ENCODE data around the gene LCN15. TPM values are rescaled to one million over a fixed set of nuclear protein-coding genes. Genes with fewer than 3 reads are reported as not detected.

The LCN15 gene
- total RNA-seq, 1 experiment from 2014 or later = not detected

- no peak overlapping the region for H2AFZ ChIP-seq (ENCODE audit: low read length)
- peaks cover 3% of the 10 kb centered on the region; the same call in 1 of the 2 replicates for H4K20me1 ChIP-seq (ENCODE audit: insufficient read depth, low read depth, low read length)
- no peaks in the 10 kb centered on the region for H3K9me2 ChIP-seq (replicated peaks; ENCODE audit: insufficient read depth, low read length)
- no peaks in the 10 kb centered on the region for H3K79me2 ChIP-seq (ENCODE audit: low read length)
- DNase-seq = no peak
- no peak overlapping the region for H3K4me2 ChIP-seq (ENCODE audit: low read depth, low read length, poor library complexity, severe bottlenecking)
- peaks cover 9% of the 10 kb centered on the region for H3K4me1 ChIP-seq (ENCODE audit: low read length)
- no peak overlapping the region for H3K9ac ChIP-seq (ENCODE audit: low read length)
- H3K27me3 ChIP-seq (ENCODE audit: low read length) = no peaks in the 10 kb centered on the region; the same call in 1 of the 2 replicates
- H3K9me3 ChIP-seq (ENCODE audit: low read length) = peaks cover under 1% of the 10 kb centered on the region; the same call in 1 of the 2 replicates
- H3K36me3 ChIP-seq (ENCODE audit: insufficient read depth, low read length) = no peaks in the 10 kb centered on the region
- H3K27ac ChIP-seq (ENCODE audit: low read length) = no peak overlapping the region
- H3K4me3 ChIP-seq (ENCODE audit: low read length) = no peak overlapping the region
Measured at GRCh38 chr9:136746155-136746490, 18.2 kb downstream of the LCN15 start.

- no peak overlapping the region for H2AFZ ChIP-seq (ENCODE audit: low read length)
- H3K9ac ChIP-seq (ENCODE audit: low read length) = no peak overlapping the region
- H3K4me2 ChIP-seq (ENCODE audit: low read depth, low read length, poor library complexity, severe bottlenecking) = no peak overlapping the region
- H3K9me3 ChIP-seq (ENCODE audit: low read length) = no peaks in the 10 kb centered on the region
- no peaks in the 10 kb centered on the region for H3K27me3 ChIP-seq (ENCODE audit: low read length)
- no peaks in the 10 kb centered on the region for H3K79me2 ChIP-seq (ENCODE audit: low read length)
- H3K4me1 ChIP-seq (ENCODE audit: low read length) = peaks cover 10% of the 10 kb centered on the region
- H3K4me3 ChIP-seq (ENCODE audit: low read length) = no peak overlapping the region
- H3K36me3 ChIP-seq (ENCODE audit: insufficient read depth, low read length) = no peaks in the 10 kb centered on the region
- H3K27ac ChIP-seq (ENCODE audit: low read length) = no peak overlapping the region
- H3K9me2 ChIP-seq (replicated peaks; ENCODE audit: insufficient read depth, low read length) = no peaks in the 10 kb centered on the region
- peaks cover 3% of the 10 kb centered on the region; the same call in 1 of the 2 replicates for H4K20me1 ChIP-seq (ENCODE audit: insufficient read depth, low read depth, low read length)
- DNase-seq = no peak
Measured at GRCh38 chr9:136745389-136746154, 18.7 kb downstream of the LCN15 start.

- H3K9me3 ChIP-seq (ENCODE audit: low read length) = no peaks in the 10 kb centered on the region
- H3K36me3 ChIP-seq (ENCODE audit: insufficient read depth, low read length) = no peaks in the 10 kb centered on the region
- no peak overlapping the region for H3K9ac ChIP-seq (ENCODE audit: low read length)
- no peak overlapping the region for H3K27ac ChIP-seq (ENCODE audit: low read length)
- H3K4me3 ChIP-seq (ENCODE audit: low read length) = no peak overlapping the region
- no peak overlapping the region for H2AFZ ChIP-seq (ENCODE audit: low read length)
- H3K9me2 ChIP-seq (replicated peaks; ENCODE audit: insufficient read depth, low read length) = no peaks in the 10 kb centered on the region
- no peak for DNase-seq
- H3K27me3 ChIP-seq (ENCODE audit: low read length) = no peaks in the 10 kb centered on the region
- no peak overlapping the region for H3K4me2 ChIP-seq (ENCODE audit: low read depth, low read length, poor library complexity, severe bottlenecking)
- H3K79me2 ChIP-seq (ENCODE audit: low read length) = no peaks in the 10 kb centered on the region
- H4K20me1 ChIP-seq (ENCODE audit: insufficient read depth, low read depth, low read length) = peaks cover 3% of the 10 kb centered on the region; the same call in 1 of the 2 replicates
- H3K4me1 ChIP-seq (ENCODE audit: low read length) = peaks cover 10% of the 10 kb centered on the region
Measured at GRCh38 chr9:136744773-136745172, 19.5 kb downstream of the LCN15 start.

GRCh38 chr9:136743639-136744211 is 20.6 kb downstream of the LCN15 start:
- Histone ChIP-seq H2AFZ (ENCODE audit: low read length) (no peak overlapping the region), H3K27ac (ENCODE audit: low read length) (no peak overlapping the region), H3K9ac (ENCODE audit: low read length) (no peak overlapping the region), H3K4me1 (ENCODE audit: low read length) (peaks cover 10% of the 10 kb centered on the region), H3K9me3 (ENCODE audit: low read length) (no peaks in the 10 kb centered on the region), H3K79me2 (ENCODE audit: low read length) (no peaks in the 10 kb centered on the region), H3K4me3 (ENCODE audit: low read length) (no peak overlapping the region), H3K27me3 (ENCODE audit: low read length) (no peaks in the 10 kb centered on the region), H4K20me1 (ENCODE audit: insufficient read depth, low read depth, low read length) (peaks cover 3% of the 10 kb centered on the region; the same call in 1 of the 2 replicates), H3K4me2 (ENCODE audit: low read depth, low read length, poor library complexity, severe bottlenecking) (no peak overlapping the region), H3K9me2 (replicated peaks; ENCODE audit: insufficient read depth, low read length) (no peaks in the 10 kb centered on the region), H3K36me3 (ENCODE audit: insufficient read depth, low read length) (no peaks in the 10 kb centered on the region)
- no peak for DNase-seq

- DNase-seq = no peak
- Histone ChIP-seq H3K27ac (ENCODE audit: low read length) (no peak within 1 kb of the TSS), H3K9ac (ENCODE audit: low read length) (no peak within 1 kb of the TSS)
Measured at GRCh38 chr9:136742591-136743391, 21.5 kb downstream of the LCN15 start, which contains the start of gene LCN10. TSS of gene LCN10 (minus strand) at chr9:136742940. CDS start at chr9:136742903, 37 bp downstream.

GRCh38 chr9:136741883-136742571 is 22.3 kb downstream of the LCN15 start:
- Histone ChIP-seq H3K27ac (ENCODE audit: low read length) (no peak overlapping the region), H4K20me1 (ENCODE audit: insufficient read depth, low read depth, low read length) (peaks cover 3% of the 10 kb centered on the region; the same call in 1 of the 2 replicates), H3K4me1 (ENCODE audit: low read length) (peaks cover 10% of the 10 kb centered on the region), H3K4me2 (ENCODE audit: low read depth, low read length, poor library complexity, severe bottlenecking) (no peak overlapping the region), H3K9me2 (replicated peaks; ENCODE audit: insufficient read depth, low read length) (no peaks in the 10 kb centered on the region), H3K27me3 (ENCODE audit: low read length) (no peaks in the 10 kb centered on the region), H3K36me3 (ENCODE audit: insufficient read depth, low read length) (no peaks in the 10 kb centered on the region), H3K79me2 (ENCODE audit: low read length) (no peaks in the 10 kb centered on the region), H3K9me3 (ENCODE audit: low read length) (no peaks in the 10 kb centered on the region), H3K9ac (ENCODE audit: low read length) (no peak overlapping the region), H3K4me3 (ENCODE audit: low read length) (no peak overlapping the region), H2AFZ (ENCODE audit: low read length) (no peak overlapping the region)
- no peak for DNase-seq

More at GRCh38 chr9:136742591-136743391, 21.5 kb downstream of the LCN15 start, which contains the start of gene LCN10:
- H3K36me3 ChIP-seq (ENCODE audit: insufficient read depth, low read length) = no peaks in the 10 kb centered on the region
- peaks cover 3% of the 10 kb centered on the region; the same call in 1 of the 2 replicates for H4K20me1 ChIP-seq (ENCODE audit: insufficient read depth, low read depth, low read length)
- no peak within 1 kb of the TSS for H3K4me2 ChIP-seq (ENCODE audit: low read depth, low read length, poor library complexity, severe bottlenecking)
- no peak within 1 kb of the TSS for H3K4me3 ChIP-seq (ENCODE audit: low read length)
- H3K9me3 ChIP-seq (ENCODE audit: low read length) = no peaks in the 10 kb centered on the region
- no peaks in the 10 kb centered on the region for H3K9me2 ChIP-seq (replicated peaks; ENCODE audit: insufficient read depth, low read length)
- no peak within 1 kb of the TSS for H2AFZ ChIP-seq (ENCODE audit: low read length)
- H3K4me1 ChIP-seq (ENCODE audit: low read length) = peaks cover 10% of the 10 kb centered on the region
- H3K27me3 ChIP-seq (ENCODE audit: low read length) = no peaks in the 10 kb centered on the region
- H3K79me2 ChIP-seq (ENCODE audit: low read length) = no peaks in the 10 kb centered on the region

- Histone ChIP-seq H3K36me3 (ENCODE audit: insufficient read depth, low read length) (no peaks in the 10 kb centered on the region), H3K9me3 (ENCODE audit: low read length) (no peaks in the 10 kb centered on the region), H3K9ac (ENCODE audit: low read length) (no peak overlapping the region), H3K4me3 (ENCODE audit: low read length) (no peak overlapping the region), H3K4me1 (ENCODE audit: low read length) (peaks cover 10% of the 10 kb centered on the region), H3K79me2 (ENCODE audit: low read length) (no peaks in the 10 kb centered on the region), H3K4me2 (ENCODE audit: low read depth, low read length, poor library complexity, severe bottlenecking) (no peak overlapping the region), H3K27ac (ENCODE audit: low read length) (no peak overlapping the region), H3K9me2 (replicated peaks; ENCODE audit: insufficient read depth, low read length) (no peaks in the 10 kb centered on the region), H2AFZ (ENCODE audit: low read length) (no peak overlapping the region), H3K27me3 (ENCODE audit: low read length) (no peaks in the 10 kb centered on the region), H4K20me1 (ENCODE audit: insufficient read depth, low read depth, low read length) (no peaks in the 10 kb centered on the region)
- no peak for DNase-seq
Measured at GRCh38 chr9:136740971-136741882, 23.1 kb downstream of the LCN15 start.
